IPS-NIHi7 (cell line): Measurements from ENCODE around the gene C4BPA.

ENCODE experiments used
- DNase-seq: peaks from one replicate; pipeline ENCODE4 v3.0.0; 2012; ENCODE audit warnings: mixed read lengths; ENCODE audit errors: extremely low spot score

Gene C4BPA

DNA sequence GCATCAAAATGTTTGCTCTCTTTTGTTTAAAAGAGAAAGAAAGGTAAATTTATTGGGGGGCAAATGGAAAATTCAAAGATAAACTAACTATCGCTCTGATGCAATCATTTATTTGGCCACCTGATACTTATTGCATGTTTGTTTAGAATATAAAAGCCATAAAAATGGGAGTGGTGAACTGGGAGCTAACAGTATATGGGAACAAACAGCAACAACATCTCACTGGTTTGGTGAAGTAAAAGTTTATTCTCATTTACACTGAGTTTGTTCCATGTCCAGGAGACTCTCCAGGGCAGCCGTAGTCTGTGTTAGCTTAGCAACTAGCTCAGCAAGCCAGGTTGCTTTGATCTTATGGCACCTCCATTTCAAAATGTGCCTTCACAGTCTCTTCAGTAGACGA, 20.4 kb downstream of the C4BPA start:
- DNase-seq: no peak

DNA sequence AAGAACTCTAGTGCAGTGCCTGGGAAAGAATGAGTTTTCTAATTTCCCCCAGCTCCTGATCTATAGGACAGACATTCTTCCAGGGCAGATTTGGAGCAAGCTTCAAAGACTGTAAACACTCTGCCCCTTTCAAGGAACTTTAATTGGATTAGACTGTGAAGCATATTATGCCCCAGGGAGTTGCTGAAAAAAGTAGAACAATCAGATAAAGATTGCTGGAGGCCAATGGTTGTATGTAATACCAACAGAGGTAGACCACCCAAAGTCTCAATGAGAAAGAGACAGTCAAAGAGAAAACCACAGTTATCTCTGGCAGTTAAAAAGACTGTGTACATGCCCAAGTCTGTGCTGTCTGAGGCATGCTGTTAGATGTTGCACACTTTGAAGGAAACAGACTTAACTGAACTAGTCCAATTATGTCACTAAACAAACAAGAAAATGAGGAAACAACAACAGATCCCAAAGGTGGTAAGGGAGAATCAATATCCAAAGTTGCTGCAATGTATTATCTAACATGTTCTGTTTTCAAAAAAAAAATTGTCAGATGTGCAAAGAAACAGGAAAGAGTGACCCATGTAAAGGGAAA, 24.4 kb downstream of the C4BPA start:
- no peak for DNase-seq

DNA sequence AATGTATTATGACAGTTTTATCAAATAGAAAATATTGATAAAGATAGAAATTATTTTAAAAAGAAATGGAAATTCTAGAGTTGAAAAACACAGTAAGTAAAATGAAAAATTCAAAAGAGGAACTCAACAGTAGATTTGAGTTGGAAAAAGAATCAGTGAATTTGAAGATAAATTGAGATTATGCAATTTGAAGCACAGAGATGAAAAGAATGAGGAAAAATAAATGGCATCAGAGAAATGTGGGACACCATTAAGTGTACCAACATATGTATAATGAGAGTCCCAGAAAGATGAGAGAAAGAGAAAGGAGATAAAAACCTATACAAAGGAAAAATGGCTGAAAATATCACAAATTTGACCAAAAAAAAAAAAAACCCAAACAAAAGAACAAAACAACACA, 25.0 kb downstream of the C4BPA start:
- DNase-seq: no peak

DNA sequence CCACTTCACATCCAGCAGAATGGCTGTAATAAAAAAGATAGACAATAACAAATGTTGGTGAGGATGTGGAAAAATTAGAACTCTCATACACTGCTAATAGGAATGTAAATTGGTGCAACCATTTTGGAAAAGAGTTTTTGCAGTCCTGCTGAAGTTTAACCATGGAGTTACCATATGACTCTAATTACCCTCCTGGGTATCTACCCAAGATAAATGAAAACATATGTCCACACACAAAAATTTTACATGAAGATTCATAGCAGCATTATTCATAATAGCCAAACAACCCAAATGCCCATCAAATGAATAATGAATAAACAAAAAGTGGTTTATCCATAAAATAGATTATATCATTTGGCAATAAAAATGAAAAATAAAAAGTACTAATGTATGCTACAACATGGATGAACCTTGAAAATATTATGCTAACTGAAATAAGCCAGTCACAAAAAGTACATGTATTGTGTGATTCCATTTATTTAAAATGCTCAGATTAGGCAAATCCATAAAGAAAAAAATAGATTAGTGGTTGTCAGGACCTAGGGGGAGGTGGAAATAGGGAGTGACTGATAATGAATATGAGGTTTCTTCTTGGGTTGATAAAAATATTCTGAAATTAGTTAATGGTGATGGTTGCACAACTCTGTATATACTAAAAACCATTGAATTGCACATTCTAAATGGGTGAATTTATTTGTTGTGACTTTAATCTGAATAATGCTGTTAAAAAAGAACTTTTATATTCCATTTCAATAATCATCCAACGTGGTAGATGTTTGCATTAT, 26.4 kb downstream of the C4BPA start:
- no peak for DNase-seq

DNA sequence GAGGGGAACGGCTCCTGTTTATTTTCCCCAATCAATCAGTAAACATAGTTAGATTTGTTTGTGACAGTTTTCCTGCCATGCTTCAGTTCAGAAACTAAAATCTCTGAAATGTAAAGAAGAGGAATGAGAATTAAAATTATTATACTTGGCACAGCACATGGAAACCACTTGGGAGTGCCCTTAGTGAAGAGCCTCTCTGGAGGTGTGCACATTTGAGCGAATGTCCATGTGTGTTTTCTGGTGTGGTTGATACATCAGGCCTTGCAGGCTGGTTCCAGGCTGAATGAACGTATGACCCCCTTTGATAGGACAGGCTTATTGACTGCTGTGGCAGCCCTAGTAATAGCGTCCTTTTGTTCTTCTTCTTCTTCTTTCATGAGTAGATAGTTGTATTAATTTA, 27.1 kb downstream of the C4BPA start:
- no peak for DNase-seq

DNA sequence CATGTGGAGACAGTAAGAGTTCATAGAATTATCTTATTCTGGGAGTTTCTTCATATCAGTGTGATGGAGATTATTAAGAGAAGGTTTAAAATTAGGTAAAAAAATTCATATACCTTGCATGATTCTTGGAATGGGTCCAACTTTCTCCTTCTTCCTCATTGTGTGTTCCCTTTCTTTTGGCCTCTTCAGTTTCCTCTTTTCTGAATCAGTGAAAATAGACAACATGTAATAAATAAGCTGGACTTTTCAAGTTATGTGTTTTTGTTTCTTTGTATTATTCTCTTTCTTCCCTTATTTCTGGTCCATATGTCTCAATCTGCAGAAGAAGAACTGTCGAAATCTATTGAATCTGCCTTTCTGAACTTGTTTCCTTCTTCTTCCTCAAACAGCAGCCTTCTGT, 30.5 kb downstream of the C4BPA start:
- no peak for DNase-seq

DNA sequence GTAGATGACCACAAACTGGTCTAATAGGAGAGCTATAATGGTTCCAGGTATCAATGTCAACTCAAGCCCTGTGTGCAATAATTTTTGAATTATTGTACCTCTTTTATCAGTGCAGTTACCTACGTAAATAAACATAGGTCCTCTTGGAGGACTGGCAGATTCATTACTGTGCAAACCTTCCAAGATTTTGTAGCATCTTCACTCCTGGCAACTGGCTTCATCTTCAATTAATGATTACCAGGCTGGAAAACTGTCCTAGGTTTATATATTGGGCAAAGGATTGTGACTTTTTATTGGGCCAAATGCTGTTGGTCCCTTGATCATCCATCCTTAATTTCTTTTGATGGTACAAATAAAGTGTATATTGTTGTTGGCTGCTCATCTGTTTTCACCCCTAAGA, 35.6 kb downstream of the C4BPA start:
- DNase-seq: no peak

DNA sequence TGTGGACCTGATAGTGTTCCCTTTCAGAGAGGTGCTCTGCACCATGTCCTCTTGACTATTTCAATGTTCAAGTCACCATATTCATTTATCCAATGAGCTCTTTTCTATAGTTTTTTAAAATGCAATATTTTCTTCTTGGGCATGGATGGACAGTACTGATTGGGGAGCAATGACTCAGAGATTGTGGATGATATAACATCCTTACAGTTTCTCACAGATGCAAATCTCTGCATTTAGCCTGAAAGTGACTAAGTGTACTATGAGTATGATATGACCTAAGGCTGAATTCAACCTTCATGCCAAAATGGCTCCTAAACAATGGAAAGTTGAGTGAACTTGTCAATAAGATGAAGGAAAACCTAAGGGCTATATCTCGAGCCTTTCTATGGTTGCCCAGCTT, 36.5 kb downstream of the C4BPA start:
- no peak for DNase-seq

DNA sequence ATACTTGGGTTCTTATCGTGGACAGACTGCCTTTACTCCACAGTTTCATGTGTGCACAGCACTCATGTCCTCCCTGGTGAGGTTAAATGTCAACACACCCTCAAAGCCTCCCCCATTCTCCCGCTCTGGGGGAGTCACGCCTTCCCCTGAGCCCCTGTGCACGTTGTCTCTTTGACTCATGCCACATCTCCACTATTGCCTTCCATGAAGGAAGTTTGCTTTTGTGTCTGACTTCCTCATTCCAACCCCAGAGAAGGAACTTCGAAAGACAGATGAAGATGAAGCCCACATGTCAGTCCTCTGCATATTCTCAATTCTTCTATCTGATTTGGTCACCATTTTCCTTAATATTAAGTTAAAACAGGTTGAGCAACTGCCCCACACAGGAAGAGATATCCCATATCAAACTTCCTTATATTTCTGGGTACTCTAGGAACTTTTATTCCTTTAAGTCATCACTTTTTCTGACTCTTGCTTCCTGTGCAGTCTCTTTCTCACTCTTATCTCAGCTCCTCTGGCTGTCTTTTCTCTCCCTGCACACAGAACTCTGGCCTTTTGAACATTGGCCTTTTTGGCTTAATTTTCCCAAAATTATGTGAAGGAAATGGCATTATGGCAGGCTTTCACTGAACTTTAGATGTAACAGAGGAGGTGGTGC, 41.5 kb downstream of the C4BPA start:
- no peak for DNase-seq

DNA sequence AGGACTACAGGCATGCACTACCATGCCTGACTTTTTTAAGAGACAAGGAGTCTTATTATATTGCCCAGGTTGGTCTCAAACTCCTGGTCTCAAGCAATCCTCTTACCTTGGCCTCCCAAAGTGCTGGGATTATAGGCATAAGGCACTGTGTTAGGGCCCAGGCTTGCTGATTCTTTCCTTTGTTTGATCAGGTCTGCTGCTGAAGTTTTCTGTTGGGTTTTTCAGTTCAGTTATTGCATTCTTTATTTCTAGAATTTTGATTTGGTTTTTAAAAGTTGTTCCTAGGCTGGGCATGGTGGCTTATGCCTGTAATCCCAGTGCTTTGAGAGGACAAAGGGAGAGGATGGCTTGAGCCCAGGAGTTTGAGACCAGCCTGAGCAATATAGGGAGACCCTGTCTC, 47.9 kb downstream of the C4BPA start:
- DNase-seq: no peak

DNA sequence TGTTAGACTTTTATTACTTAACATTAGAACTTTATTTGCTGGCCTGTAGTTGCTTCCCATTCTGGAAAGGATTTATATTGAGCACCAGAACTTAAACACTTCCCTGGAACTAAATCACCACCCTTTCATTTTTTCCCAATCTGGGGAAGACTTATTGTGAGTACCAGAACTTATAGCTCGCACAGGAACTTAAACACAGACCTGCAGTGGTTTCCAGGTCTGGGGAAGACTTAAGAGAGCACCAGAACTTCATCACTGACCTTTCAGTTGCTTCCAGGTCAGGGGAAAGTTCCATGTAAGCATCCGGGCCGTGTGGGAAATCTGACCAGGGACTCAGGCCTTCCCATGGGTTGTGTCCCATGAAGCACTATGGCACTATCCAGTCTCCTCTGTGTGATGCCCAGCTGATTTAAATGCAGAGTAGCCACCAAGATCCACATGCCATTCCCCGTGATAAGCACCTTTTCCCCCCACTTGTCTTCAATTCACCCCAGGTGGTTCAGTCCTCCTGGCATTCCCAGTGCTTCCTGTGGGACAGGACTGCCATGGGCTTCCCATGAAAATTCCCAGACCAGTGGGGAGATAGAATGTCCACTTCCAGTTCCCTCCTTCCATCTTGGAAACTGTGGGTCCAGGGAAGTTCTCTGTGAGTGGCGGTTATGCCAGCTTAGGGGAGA, 48.9 kb downstream of the C4BPA start:
- DNase-seq: no peak

DNA sequence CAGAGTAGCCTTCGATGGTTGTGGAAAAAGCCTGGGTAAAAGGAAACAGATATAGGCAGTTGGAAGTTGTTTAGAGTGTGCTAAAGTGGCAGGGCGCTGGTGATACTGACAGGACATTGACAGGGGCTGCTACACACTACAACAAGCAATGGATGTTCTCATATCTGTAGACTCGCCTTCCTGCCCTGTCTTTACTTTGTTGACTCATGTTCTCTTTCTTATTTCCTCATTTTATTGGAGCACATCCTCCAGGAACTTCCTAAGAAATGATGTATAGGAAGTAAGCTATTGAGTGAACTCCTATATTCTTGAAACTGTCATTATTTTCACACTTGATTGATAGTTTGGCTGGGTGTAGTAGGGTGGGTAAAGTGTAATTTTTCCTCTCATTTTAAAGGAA, 51.0 kb downstream of the C4BPA start:
- no peak for DNase-seq

DNA sequence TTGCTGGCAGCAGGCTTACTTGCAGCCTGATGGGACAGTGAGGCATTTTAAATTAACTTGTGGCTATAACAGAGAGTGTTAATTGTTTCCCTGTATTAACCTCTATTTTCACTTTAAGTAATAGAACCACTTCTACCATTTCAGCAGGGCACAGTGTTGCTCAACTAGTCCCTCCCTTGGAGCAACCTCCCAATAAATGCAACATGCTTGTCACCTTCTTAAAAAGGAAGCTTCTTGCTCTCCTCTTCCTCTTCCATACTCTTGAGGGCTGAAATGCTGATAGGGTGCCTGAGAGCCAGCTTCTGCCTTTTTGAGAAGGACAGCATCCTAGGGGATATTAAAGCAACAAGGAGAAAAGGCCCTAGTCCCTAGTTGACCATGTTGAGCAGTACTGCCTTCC, 52.1 kb downstream of the C4BPA start:
- no peak for DNase-seq

DNA sequence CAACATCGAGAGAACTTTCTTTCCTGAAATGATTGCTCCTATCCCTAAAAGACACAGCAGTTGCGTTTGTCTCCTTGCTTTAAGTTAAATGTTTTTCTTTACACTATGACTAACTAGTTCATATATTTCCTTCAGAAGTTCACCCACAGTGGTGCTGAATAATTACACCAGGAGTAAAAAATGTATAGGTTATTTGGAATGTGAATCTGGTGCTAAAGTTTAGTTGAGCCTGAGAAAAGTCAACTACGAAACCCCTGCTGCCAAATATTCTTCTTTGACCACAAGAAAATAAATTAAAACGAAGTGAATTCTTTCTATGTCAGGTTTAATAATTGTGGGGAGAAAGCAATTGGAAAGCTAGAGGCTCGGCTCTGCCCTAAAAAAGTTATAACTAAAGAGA, 52.8 kb downstream of the C4BPA start:
- no peak for DNase-seq

DNA sequence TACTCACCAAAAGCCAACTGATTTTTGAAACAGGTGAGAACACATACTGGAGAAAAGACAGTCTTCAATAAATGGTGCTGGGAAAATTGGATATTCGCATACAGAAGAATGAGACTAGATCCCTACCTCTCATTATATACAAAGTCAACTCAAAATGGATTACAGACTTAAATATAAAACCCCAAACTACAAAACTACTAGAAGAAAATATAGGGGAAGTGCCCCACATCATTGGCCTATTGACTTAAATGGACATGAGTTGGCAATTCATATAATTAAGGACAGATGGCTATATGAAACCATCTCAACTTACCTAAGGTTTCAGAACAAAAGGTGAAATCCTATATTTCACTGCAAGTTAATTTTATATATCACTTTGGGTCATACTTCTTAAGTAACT, 60.1 kb downstream of the C4BPA start:
- DNase-seq: no peak

DNA sequence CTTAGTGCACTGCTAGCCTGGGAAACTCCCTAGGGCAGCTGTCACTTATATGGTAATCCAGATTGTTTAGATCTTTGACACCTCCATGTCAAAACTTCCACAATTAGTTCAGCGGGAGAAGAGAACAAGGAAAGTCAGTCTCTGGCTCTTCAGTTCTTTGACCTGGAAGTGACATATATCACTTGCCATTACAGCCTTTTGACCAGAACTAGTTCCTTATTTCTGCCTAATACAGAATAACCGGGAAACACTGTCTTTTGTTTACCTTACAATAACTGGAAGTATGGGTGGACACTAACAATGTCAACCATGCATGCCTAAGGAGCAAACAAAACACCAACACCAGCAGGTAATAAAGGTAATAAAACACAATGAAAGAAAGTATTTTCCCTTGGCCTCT, 68.3 kb downstream of the C4BPA start:
- no peak for DNase-seq

DNA sequence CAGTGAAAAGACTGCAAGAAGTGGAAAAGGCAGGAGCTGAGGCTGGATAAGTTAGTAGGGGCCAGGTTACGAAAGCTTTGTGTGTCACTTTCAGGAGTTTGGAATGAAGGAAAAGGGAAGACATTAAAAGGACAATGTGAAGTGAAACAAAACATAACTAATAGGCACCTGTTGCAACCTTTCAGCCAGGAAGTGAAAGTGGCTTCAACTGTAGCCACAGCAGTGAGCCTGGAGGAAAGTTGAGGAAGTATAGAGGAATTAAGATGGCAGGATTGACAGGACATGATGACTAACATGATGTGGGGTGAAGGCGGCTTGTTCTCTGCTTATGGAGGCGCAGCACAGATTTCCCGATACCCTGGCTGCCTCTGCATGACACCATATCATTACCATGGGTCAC, 68.9 kb downstream of the C4BPA start:
- no peak for DNase-seq

DNA sequence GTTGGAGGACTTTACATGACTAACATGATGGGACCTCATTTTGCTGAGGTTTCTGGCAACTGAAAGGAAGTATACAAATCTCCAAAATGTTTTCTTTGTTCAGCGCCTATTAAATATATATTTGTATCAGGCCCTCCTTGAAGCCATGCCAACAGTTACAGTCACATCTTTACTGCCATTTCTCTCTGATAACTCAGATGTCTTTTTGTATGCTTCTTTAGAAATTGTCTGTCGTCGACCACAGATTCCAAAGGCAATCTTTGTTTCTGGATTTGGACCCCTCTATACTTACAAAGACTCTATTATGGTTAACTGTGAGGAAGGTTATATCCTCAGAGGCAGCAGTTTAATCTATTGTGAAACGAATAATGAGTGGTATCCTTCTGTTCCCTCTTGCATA, 69.4 kb downstream of the C4BPA start:
- DNase-seq: no peak

DNA sequence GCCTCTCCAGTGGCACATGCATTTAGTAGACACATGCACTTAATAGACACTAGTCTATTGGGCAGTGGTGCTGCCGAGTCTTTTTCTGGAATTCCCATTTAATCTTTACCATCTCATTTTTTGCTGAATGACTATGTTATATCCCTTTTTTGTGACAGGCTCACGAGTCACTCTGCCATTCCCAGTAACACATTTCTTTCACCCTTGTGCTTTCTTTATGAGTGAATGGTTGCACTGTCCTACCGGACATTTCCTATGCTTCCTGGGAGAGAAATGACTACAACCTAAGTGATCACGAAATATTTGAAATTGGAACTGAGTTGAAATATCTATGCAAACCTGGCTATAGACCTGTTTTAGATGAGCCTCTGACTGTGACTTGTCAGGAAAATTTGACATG, 70.9 kb downstream of the C4BPA start:
- no peak for DNase-seq

DNA sequence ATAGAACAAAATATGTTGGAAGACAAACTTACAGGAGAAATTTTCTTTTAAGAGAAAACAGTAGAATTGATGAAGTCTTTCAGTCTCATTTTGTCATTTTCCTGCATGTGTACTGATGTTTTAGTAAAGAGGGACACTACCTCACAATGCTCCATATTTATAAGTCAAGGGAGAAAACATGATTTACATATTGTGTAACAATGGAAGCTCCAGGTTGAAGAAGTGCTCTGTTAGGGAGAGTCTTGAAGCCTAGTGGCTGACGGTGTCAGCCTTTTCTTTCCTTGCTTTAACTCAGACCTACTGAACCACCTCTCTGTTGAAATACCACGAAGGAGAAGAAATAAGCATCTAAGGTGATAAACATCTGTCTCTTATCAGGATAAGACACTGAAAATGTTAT, 75.0 kb downstream of the C4BPA start:
- no peak for DNase-seq

DNA sequence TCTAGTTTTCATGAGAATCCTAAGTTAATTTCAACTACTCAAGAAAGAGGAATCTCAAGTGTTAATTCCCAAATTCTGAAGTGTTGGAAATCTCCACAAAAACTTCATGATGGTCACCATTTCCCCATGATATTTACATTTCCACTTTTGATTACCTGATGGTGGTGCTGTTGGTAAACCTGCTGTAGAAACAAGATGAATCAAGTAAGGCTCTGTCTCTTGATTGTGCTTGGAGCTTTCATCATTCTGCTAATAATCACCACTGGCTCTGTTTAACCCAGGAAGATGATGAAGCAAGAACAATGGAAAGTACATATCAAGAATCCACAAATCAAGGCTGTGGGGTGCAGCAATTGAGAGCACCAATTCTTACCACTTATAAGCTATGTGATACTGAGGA, 77.8 kb downstream of the C4BPA start:
- DNase-seq: no peak

DNA sequence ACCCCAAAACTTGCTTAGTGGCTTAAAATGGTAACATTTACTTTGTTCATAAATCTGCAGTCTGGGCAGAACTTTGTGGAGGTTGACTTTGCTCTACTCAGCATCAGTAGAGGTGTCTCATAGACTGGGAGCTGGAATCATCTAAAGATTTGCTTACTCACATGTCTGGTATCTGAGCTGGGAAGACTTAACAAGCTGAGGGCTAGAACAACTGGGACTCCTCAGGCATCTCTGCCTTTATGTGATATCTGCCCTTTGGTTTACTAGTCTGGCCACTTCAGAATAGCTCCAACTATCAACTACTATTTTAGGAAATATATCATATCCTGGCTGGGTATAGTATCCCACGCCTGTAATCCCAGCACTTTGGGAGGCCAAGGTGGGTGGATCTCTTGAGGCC, 82.5 kb downstream of the C4BPA start:
- DNase-seq: no peak

DNA sequence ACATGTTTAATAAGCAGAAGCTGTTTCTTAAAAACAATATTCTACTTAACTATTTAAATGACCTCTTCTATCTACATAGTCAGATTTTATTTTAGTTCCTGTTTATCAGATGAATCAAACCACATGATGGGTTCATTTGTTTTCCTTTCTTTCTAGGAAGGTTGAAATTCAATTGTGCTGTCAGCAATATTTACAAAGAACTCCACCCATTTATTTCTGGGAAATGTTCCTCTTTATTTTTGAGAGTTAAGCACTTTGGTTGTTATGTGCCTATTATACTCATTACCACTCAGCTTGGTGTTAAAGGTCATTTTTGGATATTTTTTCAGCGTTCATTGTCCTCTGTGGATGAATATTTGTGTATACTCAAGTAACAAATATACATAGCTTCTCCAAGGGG, 84.9 kb downstream of the C4BPA start:
- no peak for DNase-seq
